IMR-90 (cell line): Measurements from ENCODE around the gene SLC22A12. TPM values are rescaled to one million over a fixed set of nuclear protein-coding genes. Genes with fewer than 3 reads are reported as not detected.

ENCODE experiments used
- ATAC-seq: fragments of 200-7000 bp; cut with Tn5 transposase; 2 replicates; pipeline ENCODE4 v1.9.1; 2020; ENCODE audit warnings: low read depth, mild to moderate bottlenecking, moderate library complexity
- BruUV-seq: library from RNA; stranded (reverse); fragments of 400-500 nt; replicated peaks from 2 replicates; lab custom pipeline; 2021; lab: Mats Ljungman, UMichigan
- CTCF ChIA-PET: fragments of 300-600 bp; formaldehyde crosslinking; extraction: SDS; loops from one replicate; lab custom pipeline; 2021; ENCODE audit warnings: antibody characterized with exemption; lab: Yijun Ruan, JAX
- POLR2A ChIA-PET: fragments of 300-600 bp; sonication (Branson Sonifier 250); formaldehyde crosslinking; loops from one replicate; lab custom pipeline; 2022; ENCODE audit warnings: antibody characterized with exemption; ENCODE audit not compliant: unreplicated experiment; lab: Charles Lee
- DNase-seq: peaks from one replicate; pipeline ENCODE4 v3.0.0; 2013
- H2AFZ ChIP-seq: replicated peaks from 2 replicates; pipeline ENCODE3; 2013; ENCODE audit warnings: low read length, mild to moderate bottlenecking; ENCODE audit not compliant: poor library complexity
- H2AK5ac ChIP-seq: 2 replicates; pipeline ENCODE4 v1.6.1; 2013; ENCODE audit warnings: low read depth, low read length, inconsistent platforms
- H2AK9ac ChIP-seq: replicated peaks from 2 replicates; pipeline ENCODE3; 2013; ENCODE audit warnings: mild to moderate bottlenecking, low read depth, low read length, moderate library complexity; ENCODE audit not compliant: poor library complexity
- H2BK120ac ChIP-seq: 2 replicates; pipeline ENCODE4 v1.6.1; 2013; ENCODE audit warnings: low read depth, low read length, inconsistent platforms
- H2BK15ac ChIP-seq: 3 replicates; pipeline ENCODE4 v1.6.1; 2013; ENCODE audit warnings: low read depth, low read length, inconsistent platforms
- H2BK20ac ChIP-seq: 2 replicates; pipeline ENCODE4 v1.6.1; 2013; ENCODE audit warnings: low read depth, mild to moderate bottlenecking, inconsistent platforms, low read length, moderate library complexity
- H2BK5ac ChIP-seq: 2 replicates; pipeline ENCODE4 v1.6.1; 2013; ENCODE audit warnings: mild to moderate bottlenecking, low read depth, low read length, inconsistent platforms; ENCODE audit not compliant: poor library complexity, severe bottlenecking
- H3K14ac ChIP-seq: replicated peaks from 2 replicates; pipeline ENCODE4 v1.6.1; 2013; ENCODE audit warnings: low read depth, low read length, inconsistent platforms
- H3K18ac ChIP-seq: 2 replicates; pipeline ENCODE4 v1.6.1; 2013; ENCODE audit warnings: low read depth, low read length, control low read depth
- H3K23ac ChIP-seq: 2 replicates; pipeline ENCODE4 v1.6.1; 2013; ENCODE audit warnings: low read depth, low read length, inconsistent platforms
- H3K27ac ChIP-seq: 2 replicates; pipeline ENCODE4 v1.5.1; 2013; ENCODE audit warnings: mild to moderate bottlenecking, control low read depth, low read length; ENCODE audit not compliant: insufficient read depth
- H3K27me3 ChIP-seq: 2 replicates; pipeline ENCODE4 v1.6.1; 2013; ENCODE audit warnings: low read length; ENCODE audit not compliant: control insufficient read depth, insufficient read depth
- H3K36me3 ChIP-seq: 2 replicates; pipeline ENCODE4 v1.6.1; 2013; ENCODE audit warnings: low read length, mixed read lengths; ENCODE audit not compliant: control insufficient read depth, insufficient read depth
- H3K4ac ChIP-seq: 2 replicates; pipeline ENCODE4 v1.6.1; 2013; ENCODE audit warnings: low read depth, low read length, inconsistent platforms
- H3K4me1 ChIP-seq: 2 replicates; pipeline ENCODE4 v1.6.1; 2013; ENCODE audit warnings: low read length, mixed read lengths; ENCODE audit not compliant: control insufficient read depth, insufficient read depth
- H3K4me2 ChIP-seq: 2 replicates; pipeline ENCODE4 v1.6.1; 2013; ENCODE audit warnings: low read depth, mild to moderate bottlenecking, control low read depth, low read length, moderate library complexity
- H3K4me3 ChIP-seq: 2 replicates; pipeline ENCODE4 v1.5.1; 2013; ENCODE audit warnings: low read depth, mild to moderate bottlenecking, control low read depth, low read length, moderate library complexity; ENCODE audit not compliant: insufficient read depth
- H3K56ac ChIP-seq: 2 replicates; pipeline ENCODE4 v1.6.1; 2013; ENCODE audit warnings: low read length, inconsistent platforms; ENCODE audit not compliant: insufficient read depth; ENCODE audit errors: extremely low read depth
- H3K79me1 ChIP-seq, 2 experiments: 2 replicates each; pipeline ENCODE4 v1.6.1; 2013; ENCODE audit warnings: low read length in 2 of 2, inconsistent platforms in 1 of 2, low read depth in 1 of 2
- H3K9ac ChIP-seq: 2 replicates; pipeline ENCODE4 v1.6.1; 2013; ENCODE audit warnings: low read depth, low read length, control low read depth
- H3K9me1 ChIP-seq: 2 replicates; pipeline ENCODE4 v1.6.1; 2013; ENCODE audit warnings: low read length, inconsistent platforms; ENCODE audit not compliant: insufficient read depth
- H3K9me3 ChIP-seq: 2 replicates; pipeline ENCODE4 v1.6.1; 2013; ENCODE audit warnings: low read length; ENCODE audit not compliant: control insufficient read depth, insufficient read depth
- H4K20me1 ChIP-seq: 2 replicates; pipeline ENCODE4 v1.6.1; 2013; ENCODE audit warnings: low read length, inconsistent platforms; ENCODE audit not compliant: insufficient read depth
- H4K5ac ChIP-seq: 2 replicates; pipeline ENCODE4 v1.6.1; 2013; ENCODE audit warnings: mild to moderate bottlenecking, low read depth, low read length, control low read depth
- H4K8ac ChIP-seq, 2 experiments: 2 replicates each; pipeline ENCODE4 v1.6.1; 2013; ENCODE audit warnings: low read depth in 2 of 2, low read length in 2 of 2, control low read depth in 1 of 2, inconsistent platforms in 1 of 2
- H4K91ac ChIP-seq: 2 replicates; pipeline ENCODE4 v1.6.1; 2013; ENCODE audit warnings: low read depth, low read length, inconsistent platforms; ENCODE audit not compliant: insufficient read depth
- BHLHE40 ChIP-seq: fragments of 150-350 bp; IDR thresholded peaks from 2 replicates; pipeline ENCODE4 v1.6.1; 2016; ENCODE audit warnings: mild to moderate bottlenecking, low read depth, low read length
- CEBPB ChIP-seq: IDR thresholded peaks from 2 replicates; pipeline ENCODE4 v1.6.1; 2012; ENCODE audit warnings: low read depth, low read length, improper control_type of control experiment
- CHD1 ChIP-seq: IDR thresholded peaks from 2 replicates; pipeline ENCODE4 v1.6.1; 2012; ENCODE audit warnings: low read depth, low read length, improper control_type of control experiment
- ELK1 ChIP-seq: fragments of 150-350 bp; IDR thresholded peaks from 2 replicates; pipeline ENCODE4 v1.6.1; 2016; ENCODE audit warnings: low read depth, mild to moderate bottlenecking, low read length, moderate library complexity, borderline replicate concordance
- FOS ChIP-seq: fragments of 150-350 bp; IDR thresholded peaks from 2 replicates; pipeline ENCODE4 v1.6.1; 2016; ENCODE audit warnings: low read depth, low read length
- MAFK ChIP-seq: IDR thresholded peaks from 2 replicates; pipeline ENCODE4 v1.6.1; 2012; ENCODE audit warnings: low read depth, low read length, improper control_type of control experiment
- MAZ ChIP-seq: IDR thresholded peaks from 2 replicates; pipeline ENCODE4 v1.6.1; 2012; ENCODE audit warnings: low read depth, mild to moderate bottlenecking, low read length, improper control_type of control experiment, moderate library complexity, borderline replicate concordance
- MXI1 ChIP-seq: IDR thresholded peaks from 2 replicates; pipeline ENCODE4 v1.6.1; 2012; ENCODE audit warnings: low read depth, mild to moderate bottlenecking, low read length, moderate library complexity, borderline replicate concordance
- NFE2L2 ChIP-seq: fragments of 150-350 bp; IDR thresholded peaks from 2 replicates; pipeline ENCODE4 v1.6.1; 2016; ENCODE audit warnings: low read depth, mild to moderate bottlenecking, low read length
- POLR2A ChIP-seq: IDR thresholded peaks from 2 replicates; pipeline ENCODE4 v1.6.1; 2012; ENCODE audit warnings: mild to moderate bottlenecking, low read depth, low read length
- RAD21 ChIP-seq: IDR thresholded peaks from 2 replicates; pipeline ENCODE4 v1.6.1; 2012; ENCODE audit warnings: low read length, improper control_type of control experiment
- RCOR1 ChIP-seq: IDR thresholded peaks from 2 replicates; pipeline ENCODE4 v1.6.1; 2012; ENCODE audit warnings: mild to moderate bottlenecking, low read length, improper control_type of control experiment; ENCODE audit not compliant: insufficient replicate concordance
- RFX5 ChIP-seq: IDR thresholded peaks from 2 replicates; pipeline ENCODE4 v1.8.0; 2012; ENCODE audit warnings: low read depth, mild to moderate bottlenecking, low read length, moderate library complexity
- SMC3 ChIP-seq: fragments of 150-350 bp; IDR thresholded peaks from 2 replicates; pipeline ENCODE4 v1.6.1; 2016; ENCODE audit warnings: low read depth, mild to moderate bottlenecking, antibody characterized with exemption, low read length, moderate library complexity
- WGBS, 2 experiments: methylation state at CpG; one replicate each; pipeline versions ENCODE4 v1.1.5 to v1.1.7; 2013; ENCODE audit warnings: missing lambda C conversion rate in 2 of 2; ENCODE audit not compliant: insufficient read length in 1 of 2; ENCODE audit errors: extremely low coverage in 2 of 2; 5-methylcytosine and 5-hydroxymethylcytosine counted together
- dilution Hi-C: fragments of 300-500 bp; cut with HindIII; formaldehyde crosslinking; loops from one replicate; pipeline ENCODE4 v1.14.3; 2018; ENCODE audit warnings: low sequenced_read_pairs; ENCODE audit not compliant: unreplicated experiment
- in situ Hi-C: fragments of 300-500 bp; cut with MboI; formaldehyde crosslinking; loops from 3 replicates; pipeline ENCODE4 v1.14.3; 2019; ENCODE audit warnings: low sequenced_read_pairs, inconsistent platforms, mixed read lengths
- intact Hi-C: fragments of 100-400 bp; cut with micrococcal nuclease; formaldehyde crosslinking; loops from 2 replicates; pipeline ENCODE4 v1.10.0; 2022
- polyA plus RNA-seq, 3 experiments: library from polyadenylated mRNA; depleted of rRNA; stranded (reverse); fragments of >200 nt; gene quantifications; 2 replicates each; pipeline ENCODE4 v1.2.3, GENCODE V29; 2012; ENCODE audit warnings: low replicate concordance in 1 of 3
- total RNA-seq: library from RNA; depleted of rRNA; stranded (reverse); fragments of >200 nt; gene quantifications from 2 replicates; pipeline ENCODE4 v1.2.3, GENCODE V29; 2012
- TF ChIP-seq, protein P1 (sequence below): conservative IDR thresholded peaks from 2 replicates; pipeline ENCODE4 v1.5.1; 2012; ENCODE audit warnings: mild to moderate bottlenecking, low read depth, low read length, improper control_type of control experiment

Gene SLC22A12
- total and polyA plus RNA-seq, 2 of the 4 experiments (the other 2 are of a cell fraction) = not detected

- no peak for DNase-seq
- H3K79me1 ChIP-seq = no peaks in the 10 kb centered on the region
- no peaks in the 10 kb centered on the region for H4K20me1 ChIP-seq
- no peak overlapping the region for H3K14ac ChIP-seq
- no peak overlapping the region for H3K4me3 ChIP-seq
- H3K56ac ChIP-seq = no peak overlapping the region
- no peak overlapping the region for H3K18ac ChIP-seq
- H3K9ac ChIP-seq = no peak overlapping the region
- H2BK120ac ChIP-seq = no peak overlapping the region
- no TSS peak for BruUV-seq
- no peaks in the 10 kb centered on the region for H3K4me1 ChIP-seq
- WGBS, 2 experiments = 51% methylated on average over 8 of the region's 23 CpGs; no CpG with 5 or more reads in 1 of the 2 experiments
- no peak overlapping the region for H2AK9ac ChIP-seq
- H2AK5ac ChIP-seq = no peak overlapping the region
- H3K23ac ChIP-seq = no peak overlapping the region
- ATAC-seq = no peak
- no peak overlapping the region for H3K4me2 ChIP-seq
- no peak overlapping the region for H4K91ac ChIP-seq
- H2BK20ac ChIP-seq = no peak overlapping the region
- ChIA-PET CTCF (no interaction called here), POLR2A (no interaction called here)
- peaks cover 17% of the 10 kb centered on the region for H3K27me3 ChIP-seq
- no peaks in the 10 kb centered on the region for H3K36me3 ChIP-seq
- dilution Hi-C loops = no loop called here
- in situ Hi-C loops = no loop called here
- no peak overlapping the region for H3K27ac ChIP-seq
- no peak overlapping the region for H4K8ac ChIP-seq
- no peak overlapping the region for H2BK15ac ChIP-seq
- no peak overlapping the region for H4K5ac ChIP-seq
- H2AFZ ChIP-seq = no peak overlapping the region
- intact Hi-C loops = no loop called here
- H3K9me3 ChIP-seq = peaks cover 3% of the 10 kb centered on the region; the same call in 1 of the 2 replicates
- H3K9me1 ChIP-seq = no peaks in the 10 kb centered on the region
- no peak overlapping the region for H3K4ac ChIP-seq
- H2BK5ac ChIP-seq = no peak overlapping the region
- TF ChIP-seq BHLHE40 (no peak), POLR2A (no peak), RCOR1 (no peak), MXI1 (no peak), CEBPB (no peak), RAD21 (no peak), MAFK (no peak), ELK1 (no peak), RFX5 (no peak), SMC3 (no peak), MAZ (no peak), NFE2L2 (no peak), CHD1 (no peak), FOS (no peak)
- TF ChIP-seq, protein P1, sequence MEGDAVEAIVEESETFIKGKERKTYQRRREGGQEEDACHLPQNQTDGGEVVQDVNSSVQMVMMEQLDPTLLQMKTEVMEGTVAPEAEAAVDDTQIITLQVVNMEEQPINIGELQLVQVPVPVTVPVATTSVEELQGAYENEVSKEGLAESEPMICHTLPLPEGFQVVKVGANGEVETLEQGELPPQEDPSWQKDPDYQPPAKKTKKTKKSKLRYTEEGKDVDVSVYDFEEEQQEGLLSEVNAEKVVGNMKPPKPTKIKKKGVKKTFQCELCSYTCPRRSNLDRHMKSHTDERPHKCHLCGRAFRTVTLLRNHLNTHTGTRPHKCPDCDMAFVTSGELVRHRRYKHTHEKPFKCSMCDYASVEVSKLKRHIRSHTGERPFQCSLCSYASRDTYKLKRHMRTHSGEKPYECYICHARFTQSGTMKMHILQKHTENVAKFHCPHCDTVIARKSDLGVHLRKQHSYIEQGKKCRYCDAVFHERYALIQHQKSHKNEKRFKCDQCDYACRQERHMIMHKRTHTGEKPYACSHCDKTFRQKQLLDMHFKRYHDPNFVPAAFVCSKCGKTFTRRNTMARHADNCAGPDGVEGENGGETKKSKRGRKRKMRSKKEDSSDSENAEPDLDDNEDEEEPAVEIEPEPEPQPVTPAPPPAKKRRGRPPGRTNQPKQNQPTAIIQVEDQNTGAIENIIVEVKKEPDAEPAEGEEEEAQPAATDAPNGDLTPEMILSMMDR = no peak
Measured at GRCh38 chr11:64598797-64599697, 8.0 kb downstream of the SLC22A12 start.
